HepG2 (cell line): Measurements from ENCODE around the gene NFKBIA. TPM values are rescaled to one million over a fixed set of nuclear protein-coding genes. Genes with fewer than 3 reads are reported as not detected.

Experiments
- ARNTL ChIP-seq: sonication (generic); formaldehyde crosslinking; IDR thresholded peaks from 2 replicates; pipeline ENCODE4 v1.4.0; 2020; ENCODE audit warnings: mild to moderate bottlenecking, missing genetic modification reagents
- CBFB ChIP-seq: sonication (generic); formaldehyde crosslinking; IDR thresholded peaks from 2 replicates; pipeline ENCODE4 v1.4.0; 2020; ENCODE audit warnings: missing genetic modification reagents
- MED1 ChIP-seq: sonication (generic); formaldehyde crosslinking; IDR thresholded peaks from 2 replicates; pipeline ENCODE4 v1.4.0; 2020; ENCODE audit warnings: missing genetic modification reagents
- PRPF4 ChIP-seq: fragments of 200-400 bp; formaldehyde crosslinking; IDR thresholded peaks from 2 replicates; pipeline ENCODE4 v1.6.1; 2016; ENCODE audit warnings: low read length, low read depth; ENCODE audit not compliant: poor library complexity, severe bottlenecking
- REPIN1 ChIP-seq: sonication (generic); formaldehyde crosslinking; IDR thresholded peaks from 2 replicates; pipeline ENCODE4 v1.8.0; 2022; ENCODE audit warnings: missing genetic modification reagents, low read depth, mild to moderate bottlenecking, borderline replicate concordance
- SMYD3 ChIP-seq: sonication (generic); formaldehyde crosslinking; IDR thresholded peaks from 2 replicates; pipeline ENCODE4 v1.8.1; 2023; ENCODE audit warnings: mild to moderate bottlenecking, missing genetic modification reagents
- ZBTB38 ChIP-seq: sonication (generic); formaldehyde crosslinking; IDR thresholded peaks from 2 replicates; pipeline ENCODE4 v1.5.1; 2020; ENCODE audit warnings: mild to moderate bottlenecking, missing genetic modification reagents
- ZC3H4 ChIP-seq: sonication (generic); formaldehyde crosslinking; IDR thresholded peaks from 2 replicates; pipeline ENCODE4 v1.4.0; 2020; ENCODE audit warnings: missing genetic modification reagents, borderline replicate concordance
- ZNF251 ChIP-seq: sonication (generic); formaldehyde crosslinking; IDR thresholded peaks from 2 replicates; pipeline ENCODE4 v1.9.0; 2021; ENCODE audit warnings: mild to moderate bottlenecking, missing genetic modification reagents
- ZNF552 ChIP-seq: sonication (generic); formaldehyde crosslinking; IDR thresholded peaks from 2 replicates; pipeline ENCODE4 v1.9.0; 2022; ENCODE audit warnings: missing genetic modification reagents, mild to moderate bottlenecking, borderline replicate concordance
- ZSCAN25 ChIP-seq: sonication (generic); formaldehyde crosslinking; IDR thresholded peaks from 2 replicates; pipeline ENCODE4 v1.8.0; 2022; ENCODE audit warnings: mild to moderate bottlenecking, missing genetic modification reagents
- polyA plus RNA-seq, 8 experiments: library from polyadenylated mRNA; depleted of rRNA in 3 of 8; stranded (reverse) in 7 of 8; unstranded in 1 of 8; fragments of >200 nt; fragmentation: Illumina TruSeq in 4 of 8; extraction: Trizol in 4 of 8; gene quantifications; 2 replicates each; pipeline versions ENCODE4 v1.2.1 to v1.2.3, GENCODE V29; 2011 to 2016; ENCODE audit warnings: low read depth in 4 of 8, missing spikeins in 1 of 8, mixed read lengths in 1 of 8; ENCODE audit not compliant: insufficient read depth in 1 of 8
- total RNA-seq, 5 experiments: library from RNA; depleted of rRNA; stranded (reverse); fragments of >200 nt; fragmentation: Illumina TruSeq; extraction: Trizol; gene quantifications; 2 replicates each; pipeline ENCODE4 v1.2.3, GENCODE V29; 2016; ENCODE audit warnings: low read depth in 1 of 5
- TF ChIP-seq, protein P1 (sequence below): sonication (generic); formaldehyde crosslinking; IDR thresholded peaks from 2 replicates; pipeline ENCODE4 v1.4.0; 2020; ENCODE audit warnings: missing genetic modification reagents, borderline replicate concordance
- TF ChIP-seq, protein P2 (sequence below): sonication (generic); formaldehyde crosslinking; conservative IDR thresholded peaks from 2 replicates; pipeline ENCODE4 v1.4.0; 2020; ENCODE audit warnings: missing genetic modification reagents
- TF ChIP-seq, protein P3 (sequence below): sonication (generic); formaldehyde crosslinking; IDR thresholded peaks from 2 replicates; pipeline ENCODE4 v1.4.0; 2020; ENCODE audit warnings: mild to moderate bottlenecking, missing genetic modification reagents, borderline replicate concordance
- TF ChIP-seq, protein P4 (sequence below): sonication (generic); formaldehyde crosslinking; IDR thresholded peaks from 2 replicates; pipeline ENCODE4 v1.5.1; 2020; ENCODE audit warnings: missing genetic modification reagents, mild to moderate bottlenecking, borderline replicate concordance
- TF ChIP-seq, protein P5 (sequence below): sonication (generic); formaldehyde crosslinking; IDR thresholded peaks from 2 replicates; pipeline ENCODE4 v1.5.1; 2020; ENCODE audit warnings: mild to moderate bottlenecking, missing genetic modification reagents, borderline replicate concordance

Gene NFKBIA
- total and polyA plus RNA-seq, 2 of the 13 experiments (the other 11 are each of a cell fraction or from before 2014, with no cell fraction given): 197 to 319 TPM

DNA sequence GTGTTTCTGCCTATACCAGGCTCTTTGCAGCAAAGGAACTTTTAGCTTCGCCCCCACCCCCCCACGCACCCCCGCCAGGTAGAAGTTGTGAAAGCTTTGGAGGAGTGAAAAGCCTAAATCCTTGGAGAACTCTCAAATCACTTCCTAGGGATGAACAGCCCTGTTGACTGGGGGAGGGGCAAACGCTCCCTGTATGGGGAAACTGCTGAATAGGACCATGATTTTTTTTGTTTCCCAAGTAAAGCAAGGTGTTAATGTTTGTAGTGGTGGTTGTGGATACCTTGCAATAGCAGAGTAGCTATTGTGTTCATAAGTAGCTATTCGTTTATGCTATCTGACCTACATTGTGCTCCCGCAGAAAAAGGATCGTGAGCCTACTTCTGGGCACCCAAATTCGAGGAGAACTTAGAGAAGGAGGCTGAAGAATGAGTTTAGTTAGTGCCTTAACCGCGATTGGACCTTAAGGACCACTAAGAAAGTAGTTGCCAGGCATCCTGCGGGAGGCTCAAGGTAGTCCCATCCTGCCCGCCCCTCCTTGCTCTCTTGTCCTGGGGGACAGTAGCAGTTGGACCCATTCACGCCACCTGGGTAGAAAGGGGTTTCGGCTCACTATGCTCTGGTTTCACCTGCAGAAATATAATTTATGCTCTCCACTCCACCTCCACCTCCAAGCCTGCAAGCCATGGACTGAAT is 901 bp upstream of the NFKBIA start (continued):
- TF ChIP-seq, protein P1, sequence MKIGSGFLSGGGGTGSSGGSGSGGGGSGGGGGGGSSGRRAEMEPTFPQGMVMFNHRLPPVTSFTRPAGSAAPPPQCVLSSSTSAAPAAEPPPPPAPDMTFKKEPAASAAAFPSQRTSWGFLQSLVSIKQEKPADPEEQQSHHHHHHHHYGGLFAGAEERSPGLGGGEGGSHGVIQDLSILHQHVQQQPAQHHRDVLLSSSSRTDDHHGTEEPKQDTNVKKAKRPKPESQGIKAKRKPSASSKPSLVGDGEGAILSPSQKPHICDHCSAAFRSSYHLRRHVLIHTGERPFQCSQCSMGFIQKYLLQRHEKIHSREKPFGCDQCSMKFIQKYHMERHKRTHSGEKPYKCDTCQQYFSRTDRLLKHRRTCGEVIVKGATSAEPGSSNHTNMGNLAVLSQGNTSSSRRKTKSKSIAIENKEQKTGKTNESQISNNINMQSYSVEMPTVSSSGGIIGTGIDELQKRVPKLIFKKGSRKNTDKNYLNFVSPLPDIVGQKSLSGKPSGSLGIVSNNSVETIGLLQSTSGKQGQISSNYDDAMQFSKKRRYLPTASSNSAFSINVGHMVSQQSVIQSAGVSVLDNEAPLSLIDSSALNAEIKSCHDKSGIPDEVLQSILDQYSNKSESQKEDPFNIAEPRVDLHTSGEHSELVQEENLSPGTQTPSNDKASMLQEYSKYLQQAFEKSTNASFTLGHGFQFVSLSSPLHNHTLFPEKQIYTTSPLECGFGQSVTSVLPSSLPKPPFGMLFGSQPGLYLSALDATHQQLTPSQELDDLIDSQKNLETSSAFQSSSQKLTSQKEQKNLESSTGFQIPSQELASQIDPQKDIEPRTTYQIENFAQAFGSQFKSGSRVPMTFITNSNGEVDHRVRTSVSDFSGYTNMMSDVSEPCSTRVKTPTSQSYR (CRISPR knock-in tag): peak; percentile 86; the same call in 1 of the 2 replicates
- TF ChIP-seq, protein P2, sequence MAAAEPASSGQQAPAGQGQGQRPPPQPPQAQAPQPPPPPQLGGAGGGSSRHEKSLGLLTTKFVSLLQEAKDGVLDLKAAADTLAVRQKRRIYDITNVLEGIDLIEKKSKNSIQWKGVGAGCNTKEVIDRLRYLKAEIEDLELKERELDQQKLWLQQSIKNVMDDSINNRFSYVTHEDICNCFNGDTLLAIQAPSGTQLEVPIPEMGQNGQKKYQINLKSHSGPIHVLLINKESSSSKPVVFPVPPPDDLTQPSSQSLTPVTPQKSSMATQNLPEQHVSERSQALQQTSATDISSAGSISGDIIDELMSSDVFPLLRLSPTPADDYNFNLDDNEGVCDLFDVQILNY (CRISPR knock-in tag): 0 out of 2 replicates have a peak, but pooled peaks have one; percentile 49
- TF ChIP-seq ZC3H4 (CRISPR knock-in tag): peak; percentile 65
- peak; percentile 46 for TF ChIP-seq PRPF4
- TF ChIP-seq CBFB (CRISPR knock-in tag): 0 out of 2 replicates have a peak, but pooled peaks have one; percentile 25
- 0 out of 2 replicates have a peak, but pooled peaks have one; percentile 14 for TF ChIP-seq ARNTL
- TF ChIP-seq, protein P3, sequence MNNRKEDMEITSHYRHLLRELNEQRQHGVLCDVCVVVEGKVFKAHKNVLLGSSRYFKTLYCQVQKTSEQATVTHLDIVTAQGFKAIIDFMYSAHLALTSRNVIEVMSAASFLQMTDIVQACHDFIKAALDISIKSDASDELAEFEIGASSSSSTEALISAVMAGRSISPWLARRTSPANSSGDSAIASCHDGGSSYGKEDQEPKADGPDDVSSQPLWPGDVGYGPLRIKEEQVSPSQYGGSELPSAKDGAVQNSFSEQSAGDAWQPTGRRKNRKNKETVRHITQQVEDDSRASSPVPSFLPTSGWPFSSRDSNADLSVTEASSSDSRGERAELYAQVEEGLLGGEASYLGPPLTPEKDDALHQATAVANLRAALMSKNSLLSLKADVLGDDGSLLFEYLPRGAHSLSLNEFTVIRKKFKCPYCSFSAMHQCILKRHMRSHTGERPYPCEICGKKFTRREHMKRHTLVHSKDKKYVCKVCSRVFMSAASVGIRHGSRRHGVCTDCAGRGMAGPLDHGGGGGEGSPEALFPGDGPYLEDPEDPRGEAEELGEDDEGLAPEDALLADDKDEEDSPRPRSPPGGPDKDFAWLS (CRISPR knock-in tag): 0 out of 2 replicates have a peak, but pooled peaks have one; percentile 16
- TF ChIP-seq ZSCAN25 (CRISPR knock-in tag): peak; percentile 37; the same call in 1 of the 2 replicates
- peak; percentile 73; the same call in 1 of the 2 replicates for TF ChIP-seq ZNF251 (CRISPR knock-in tag)
- TF ChIP-seq, protein P4, sequence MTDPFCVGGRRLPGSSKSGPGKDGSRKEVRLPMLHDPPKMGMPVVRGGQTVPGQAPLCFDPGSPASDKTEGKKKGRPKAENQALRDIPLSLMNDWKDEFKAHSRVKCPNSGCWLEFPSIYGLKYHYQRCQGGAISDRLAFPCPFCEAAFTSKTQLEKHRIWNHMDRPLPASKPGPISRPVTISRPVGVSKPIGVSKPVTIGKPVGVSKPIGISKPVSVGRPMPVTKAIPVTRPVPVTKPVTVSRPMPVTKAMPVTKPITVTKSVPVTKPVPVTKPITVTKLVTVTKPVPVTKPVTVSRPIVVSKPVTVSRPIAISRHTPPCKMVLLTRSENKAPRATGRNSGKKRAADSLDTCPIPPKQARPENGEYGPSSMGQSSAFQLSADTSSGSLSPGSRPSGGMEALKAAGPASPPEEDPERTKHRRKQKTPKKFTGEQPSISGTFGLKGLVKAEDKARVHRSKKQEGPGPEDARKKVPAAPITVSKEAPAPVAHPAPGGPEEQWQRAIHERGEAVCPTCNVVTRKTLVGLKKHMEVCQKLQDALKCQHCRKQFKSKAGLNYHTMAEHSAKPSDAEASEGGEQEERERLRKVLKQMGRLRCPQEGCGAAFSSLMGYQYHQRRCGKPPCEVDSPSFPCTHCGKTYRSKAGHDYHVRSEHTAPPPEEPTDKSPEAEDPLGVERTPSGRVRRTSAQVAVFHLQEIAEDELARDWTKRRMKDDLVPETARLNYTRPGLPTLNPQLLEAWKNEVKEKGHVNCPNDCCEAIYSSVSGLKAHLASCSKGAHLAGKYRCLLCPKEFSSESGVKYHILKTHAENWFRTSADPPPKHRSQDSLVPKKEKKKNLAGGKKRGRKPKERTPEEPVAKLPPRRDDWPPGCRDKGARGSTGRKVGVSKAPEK: peak; percentile 11; the same call in 1 of the 2 replicates
- TF ChIP-seq ZBTB38 (CRISPR knock-in tag): peak; percentile 84
- peak; percentile 15; the same call in 1 of the 2 replicates for TF ChIP-seq REPIN1 (CRISPR knock-in tag)
- no peak for TF ChIP-seq MED1 (CRISPR knock-in tag)
- TF ChIP-seq SMYD3 (CRISPR knock-in tag): peak; percentile 15; the same call in 1 of the 2 replicates
- 0 out of 2 replicates have a peak, but pooled peaks have one; percentile 43 for TF ChIP-seq ZNF552 (CRISPR knock-in tag)
- TF ChIP-seq, protein P5, sequence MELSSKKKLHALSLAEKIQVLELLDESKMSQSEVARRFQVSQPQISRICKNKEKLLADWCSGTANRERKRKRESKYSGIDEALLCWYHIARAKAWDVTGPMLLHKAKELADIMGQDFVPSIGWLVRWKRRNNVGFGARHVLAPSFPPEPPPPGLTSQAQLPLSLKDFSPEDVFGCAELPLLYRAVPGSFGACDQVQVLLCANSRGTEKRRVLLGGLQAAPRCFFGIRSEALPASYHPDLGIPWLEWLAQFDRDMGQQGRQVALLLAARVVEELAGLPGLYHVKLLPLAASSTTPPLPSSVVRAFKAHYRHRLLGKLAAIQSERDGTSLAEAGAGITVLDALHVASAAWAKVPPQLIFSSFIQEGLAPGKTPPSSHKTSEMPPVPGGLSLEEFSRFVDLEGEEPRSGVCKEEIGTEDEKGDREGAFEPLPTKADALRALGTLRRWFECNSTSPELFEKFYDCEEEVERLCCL: 0 out of 2 replicates have a peak, but pooled peaks have one; percentile 14
